ENCODE measurements around the gene CLN6.

Gene CLN6

DNA sequence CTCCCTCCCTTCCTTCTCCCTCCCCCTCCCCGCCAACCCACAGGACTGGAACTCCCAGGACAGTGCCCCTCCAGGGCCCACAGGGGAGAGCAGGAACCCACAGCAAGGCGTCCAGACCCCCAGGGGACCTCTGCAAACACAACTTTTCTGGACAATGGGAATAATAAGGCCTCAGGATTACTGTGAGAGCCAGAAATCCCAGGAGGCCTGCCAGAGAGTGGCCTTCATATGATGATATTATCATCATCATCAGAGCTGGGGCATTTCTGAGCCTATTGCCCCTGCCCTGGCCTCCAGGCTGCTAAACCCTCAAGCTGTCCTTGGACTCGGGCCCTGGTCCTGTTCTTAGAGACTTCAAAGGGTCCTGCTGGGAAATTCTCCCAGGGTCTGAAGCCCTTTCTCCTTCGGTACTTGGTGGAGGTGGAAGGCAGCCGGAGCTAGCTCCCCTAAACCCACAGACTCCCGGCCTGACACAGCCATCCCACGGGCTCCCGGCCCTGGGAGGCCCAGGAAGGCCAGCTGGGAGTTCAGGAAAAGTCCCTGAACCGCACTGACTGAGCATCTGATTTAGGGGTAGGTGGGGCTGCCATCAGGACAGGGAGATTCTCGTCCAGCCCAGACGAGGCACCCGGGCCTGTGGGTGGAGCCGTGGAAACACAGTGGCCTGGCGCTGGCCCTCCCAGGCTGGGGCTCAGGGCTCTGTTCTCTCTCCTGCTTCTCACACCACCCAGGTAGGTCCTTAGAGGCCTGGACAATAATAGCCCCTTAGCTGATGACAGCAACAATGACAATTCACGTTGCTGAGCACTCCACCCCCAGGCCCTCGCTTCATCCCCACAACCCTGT, 29.3 kb downstream of the CLN6 start:
- no peak overlapping the region for H3K4me3 ChIP-seq (ENCODE audit: low read depth, low read length)
- TF ChIP-seq CTCF (IDR thresholded peaks at IDR 0.05; ENCODE audit: borderline replicate concordance, insufficient read depth, low read depth, low read length): no peak

DNA sequence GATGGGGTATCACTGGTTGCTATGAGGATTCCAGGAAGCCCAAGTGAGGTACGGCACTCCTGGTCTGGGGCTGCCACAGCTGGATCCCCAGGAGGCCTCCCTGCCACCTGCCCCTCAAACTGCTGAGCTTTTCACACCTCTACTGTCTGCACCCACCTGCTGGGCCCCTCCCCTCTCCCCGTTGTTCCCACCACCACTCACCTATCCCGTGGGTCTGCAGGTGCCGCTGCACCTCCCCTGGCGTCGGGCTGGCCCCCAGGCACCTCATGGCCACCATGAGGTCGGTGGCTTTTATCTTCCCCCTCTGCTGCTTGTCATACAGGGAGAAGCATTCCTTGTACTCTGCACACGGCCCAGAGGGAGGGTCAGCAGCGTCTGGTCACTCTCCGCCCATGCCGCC, 30.2 kb downstream of the CLN6 start:
- no peak overlapping the region for H3K4me3 ChIP-seq (ENCODE audit: low read depth, low read length)
- TF ChIP-seq CTCF (IDR thresholded peaks at IDR 0.05; ENCODE audit: borderline replicate concordance, insufficient read depth, low read depth, low read length): no peak

DNA sequence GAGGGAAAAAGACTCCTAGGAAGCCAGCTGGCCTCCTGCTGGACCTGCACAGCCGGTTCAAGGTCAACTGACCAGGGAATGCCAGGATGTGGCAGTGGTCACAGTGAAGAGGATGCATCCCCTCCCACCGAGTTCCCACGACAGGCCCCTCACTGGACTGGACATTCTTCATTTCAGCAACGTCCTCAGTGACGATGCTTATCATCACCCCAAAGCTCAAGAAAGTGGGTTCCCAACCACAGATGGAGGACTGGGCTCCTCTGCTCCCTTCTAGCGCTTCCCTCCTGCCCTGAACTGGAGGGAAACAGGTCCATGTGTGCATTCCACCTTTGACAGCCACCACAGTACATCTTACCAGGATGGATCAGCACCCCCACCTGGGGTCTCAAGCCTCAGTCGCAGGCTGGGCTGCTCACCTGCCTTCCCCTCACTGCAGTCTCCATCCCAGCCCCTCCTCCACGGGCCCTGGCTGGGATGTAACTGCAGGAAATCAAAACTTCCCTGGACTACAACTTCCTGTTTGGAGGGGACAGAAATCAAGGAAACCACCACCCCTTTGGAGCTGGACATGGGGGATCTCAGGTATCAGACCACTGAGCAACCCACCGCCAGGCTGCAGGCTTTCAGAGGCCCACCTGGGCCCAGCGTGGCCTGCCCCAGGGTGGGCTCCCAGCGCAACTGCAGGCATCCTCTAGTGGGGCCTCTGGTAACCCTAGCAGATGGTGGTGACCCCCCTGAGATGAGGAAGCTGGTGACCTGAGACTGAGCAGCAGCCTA, 31.7 kb downstream of the CLN6 start:
- H3K4me3 ChIP-seq (ENCODE audit: low read depth, low read length): no peak overlapping the region
- TF ChIP-seq CTCF (IDR thresholded peaks at IDR 0.05; ENCODE audit: borderline replicate concordance, insufficient read depth, low read depth, low read length): no peak

DNA sequence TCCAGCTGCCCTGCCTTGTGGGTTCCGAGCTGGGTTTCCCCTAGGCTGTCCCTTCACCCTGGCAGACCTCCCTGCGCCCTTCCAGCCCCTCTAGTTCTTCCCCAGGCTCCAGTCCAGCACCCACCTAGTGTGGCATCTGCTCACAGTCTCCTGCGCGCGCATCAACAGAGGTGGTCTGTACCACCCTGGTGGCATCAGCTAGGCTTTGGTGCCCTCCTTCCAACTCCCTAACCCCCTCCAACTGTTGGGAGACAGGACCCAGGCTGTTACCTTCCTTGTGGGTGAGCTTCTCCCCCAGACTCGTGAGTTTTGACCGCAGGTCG, 32.4 kb downstream of the CLN6 start:
- no peak for TF ChIP-seq CTCF (IDR thresholded peaks at IDR 0.05; ENCODE audit: borderline replicate concordance, insufficient read depth, low read depth, low read length)

DNA sequence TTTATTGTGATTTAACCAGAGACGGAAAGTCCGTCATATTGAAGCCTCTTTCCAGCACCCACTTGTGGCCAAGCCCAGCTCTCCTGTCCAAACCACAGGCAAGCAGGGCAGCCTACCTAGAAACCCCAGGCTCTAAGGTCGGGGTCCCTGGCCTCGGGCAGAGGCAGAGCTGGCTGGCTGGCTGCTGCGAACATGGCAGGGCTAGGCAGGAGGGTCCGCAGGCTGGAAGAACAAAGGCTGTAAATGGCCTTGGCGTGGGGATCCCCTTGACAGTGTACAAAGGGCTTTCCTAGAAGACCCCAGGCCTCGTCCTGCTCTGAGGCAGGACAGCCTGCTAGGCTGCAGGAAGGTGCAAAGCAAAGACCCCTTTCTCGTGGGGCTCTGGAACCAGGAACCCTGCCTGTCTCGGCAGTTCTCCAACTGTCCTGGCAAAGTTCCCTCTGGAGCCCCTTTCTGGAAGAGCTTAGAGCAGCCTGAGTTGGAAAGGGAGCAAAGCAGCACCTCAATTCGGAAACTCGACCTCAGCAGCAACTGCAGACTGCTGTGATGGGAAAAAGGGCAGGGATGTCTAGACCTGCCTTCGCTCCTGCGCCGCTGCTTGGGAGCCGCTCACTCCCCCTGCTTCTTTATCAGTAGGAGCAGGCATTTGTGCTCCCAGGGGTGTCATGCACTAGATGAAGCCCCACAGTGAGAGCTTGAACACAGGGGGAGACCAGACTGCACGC, 32.9 kb downstream of the CLN6 start:
- no peak for TF ChIP-seq CTCF (IDR thresholded peaks at IDR 0.05; ENCODE audit: borderline replicate concordance, insufficient read depth, low read depth, low read length)
- H3K4me3 ChIP-seq (ENCODE audit: low read depth, low read length): no peak overlapping the region

More for the DNA sequence above, 32.4 kb downstream of the CLN6 start:
- no peak overlapping the region for H3K4me3 ChIP-seq (ENCODE audit: low read depth, low read length)

- TF ChIP-seq CTCF (IDR thresholded peaks at IDR 0.05; ENCODE audit: borderline replicate concordance, insufficient read depth, low read depth, low read length): no peak
- no peak overlapping the region for H3K4me3 ChIP-seq (ENCODE audit: low read depth, low read length)
Observed at GRCh38 chr15:68195336-68196112, 34.0 kb downstream of the CLN6 start.
